ENCODE measurements around the gene IL3RA. TPM values are rescaled to one million over a fixed set of nuclear protein-coding genes. Genes with fewer than 3 reads are reported as not detected.

The IL3RA gene
- total and polyA plus RNA-seq, 2 of the 8 experiments (the other 6 are each of a cell fraction or from before 2014, with no cell fraction given), result 0.11 TPM; not detected in 1

DNA sequence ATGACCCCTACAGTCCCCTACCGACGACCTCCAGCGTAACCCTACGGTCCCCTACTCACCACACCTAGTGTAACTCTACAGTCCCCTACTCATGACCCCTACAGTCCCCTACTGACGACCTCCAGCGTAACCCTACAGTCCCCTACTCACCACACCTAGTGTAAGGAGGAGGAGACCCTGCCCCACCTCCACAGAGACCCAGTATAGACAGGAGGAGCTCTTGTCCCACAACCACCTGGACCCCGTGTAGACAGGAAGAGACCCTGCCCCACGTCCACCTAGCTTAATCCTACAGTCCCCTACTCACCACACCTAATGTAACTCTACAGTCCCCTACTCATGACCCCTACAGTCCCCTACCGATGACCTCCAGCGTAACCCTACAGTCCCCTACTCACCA is 41.0 kb upstream of the IL3RA start:
- 69% methylated on average over 10 of the region's 10 CpGs; no CpG with 5 or more reads in 1 of the 2 experiments for WGBS, 2 experiments (ENCODE audit: extremely low coverage in 1 of 2, insufficient coverage in 1 of 2, insufficient read length in 1 of 2, insufficient replicate concordance in 2 of 2, low coverage in 1 of 2, low lambda C conversion rate in 2 of 2, missing lambda C conversion rate in 1 of 2)
- Histone ChIP-seq H2BK120ac (replicated peaks; ENCODE audit: low read depth, low read length) (no peak overlapping the region), H3K18ac (ENCODE audit: extremely low read depth, low read length) (no peak overlapping the region), H3K27ac (ENCODE audit: low read depth, low read length) (no peak overlapping the region), H2AK5ac (ENCODE audit: low read depth, low read length) (no peak overlapping the region), H3K79me1 (ENCODE audit: low read depth, low read length) (no peaks in the 10 kb centered on the region), H3K27me3 (replicated peaks in 1 of 4; ENCODE audit: control insufficient read depth in 3 of 4, extremely low read depth in 1 of 4, insufficient read depth in 3 of 4, low read length in 3 of 4) (no peaks in the 10 kb centered on the region), H3K9ac (replicated peaks in 1 of 4; ENCODE audit: extremely low read depth in 1 of 4, low read depth in 3 of 4, low read length in 3 of 4) (no peak overlapping the region), H3K79me2 (ENCODE audit: control insufficient read depth in 1 of 2, insufficient read depth in 2 of 2, low read length in 2 of 2) (no peaks in the 10 kb centered on the region), H3K9me3 (ENCODE audit: insufficient read depth in 2 of 2, low read depth in 1 of 2, low read length in 1 of 2) (peaks cover 2 to 9% of the 10 kb centered on the region in 2 experiments; a peak in 3 of 4 replicates), H4K5ac (ENCODE audit: insufficient read length, low read depth, low read length) (no peak overlapping the region), H4K20me1 (replicated peaks in 1 of 2; ENCODE audit: control insufficient read depth in 1 of 2, insufficient read depth in 2 of 2, low read length in 2 of 2) (no peaks in the 10 kb centered on the region), H2BK12ac (ENCODE audit: low read depth, low read length) (no peak overlapping the region), H3K4me3 (ENCODE audit: extremely low read depth in 1 of 4, insufficient read depth in 2 of 4, low read depth in 3 of 4, low read length in 4 of 4) (no peak overlapping the region), H3K36me3 (ENCODE audit: control insufficient read depth in 2 of 4, insufficient read depth in 4 of 4, low read length in 3 of 4) (peaks cover 0 to 5% (median 2%) of the 10 kb centered on the region in 4 experiments; a peak in 3 of 8 replicates), H3K4me1 (replicated peaks in 1 of 4; ENCODE audit: control insufficient read depth in 3 of 4, insufficient read depth in 4 of 4, low read length in 3 of 4) (peaks cover 0 to 4% (median 1%) of the 10 kb centered on the region in 4 experiments; a peak in 3 of 7 replicates), H3K23ac (ENCODE audit: insufficient read length) (no peak overlapping the region), H2BK20ac (ENCODE audit: low read length) (no peak overlapping the region), H2BK5ac (ENCODE audit: low read depth, low read length) (no peak overlapping the region), H2BK15ac (ENCODE audit: low read length) (no peak overlapping the region), H3K4ac (replicated peaks; ENCODE audit: insufficient read length, low read depth, low read length) (no peak overlapping the region), H3K56ac (replicated peaks; ENCODE audit: insufficient read length, low read depth, low read length) (no peak overlapping the region), H2AFZ (ENCODE audit: low read length) (no peak overlapping the region), H4K91ac (replicated peaks; ENCODE audit: insufficient read length, low read length) (no peak overlapping the region), H4K8ac (ENCODE audit: extremely low read depth, insufficient read depth, low read length) (no peak overlapping the region), H3K14ac (ENCODE audit: insufficient read length) (no peak overlapping the region), H3K4me2 (ENCODE audit: insufficient read depth in 1 of 2, low read depth in 2 of 2, low read length in 2 of 2) (no peak overlapping the region), H3K23me2 (ENCODE audit: low read depth, low read length) (no peaks in the 10 kb centered on the region)
- TF ChIP-seq FOSL1 (IDR thresholded peaks at IDR 0.05; ENCODE audit: insufficient read depth, low read depth, low read length) (no peak), TEAD4 (IDR thresholded peaks at IDR 0.05; ENCODE audit: low read depth, low read length) (no peak), CHD1 (IDR thresholded peaks at IDR 0.05; ENCODE audit: low read depth, low read length) (no peak), CHD2 (IDR thresholded peaks at IDR 0.05; ENCODE audit: low read length) (no peak), BACH1 (IDR thresholded peaks at IDR 0.05; ENCODE audit: low read length) (no peak), CBX5 (IDR thresholded peaks at IDR 0.05; ENCODE audit: low read depth, low read length) (no peak), SAP30 (IDR thresholded peaks at IDR 0.05; ENCODE audit: insufficient read depth, insufficient replicate concordance, low read length) (no peak), JUN (IDR thresholded peaks at IDR 0.05; ENCODE audit: low read depth, low read length) (no peak)
- TF ChIP-seq, protein P1, sequence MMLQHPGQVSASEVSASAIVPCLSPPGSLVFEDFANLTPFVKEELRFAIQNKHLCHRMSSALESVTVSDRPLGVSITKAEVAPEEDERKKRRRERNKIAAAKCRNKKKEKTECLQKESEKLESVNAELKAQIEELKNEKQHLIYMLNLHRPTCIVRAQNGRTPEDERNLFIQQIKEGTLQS (IDR thresholded peaks at IDR 0.05; ENCODE audit: insufficient read depth, low read depth, low read length), result no peak
- TF ChIP-seq, protein P2, sequence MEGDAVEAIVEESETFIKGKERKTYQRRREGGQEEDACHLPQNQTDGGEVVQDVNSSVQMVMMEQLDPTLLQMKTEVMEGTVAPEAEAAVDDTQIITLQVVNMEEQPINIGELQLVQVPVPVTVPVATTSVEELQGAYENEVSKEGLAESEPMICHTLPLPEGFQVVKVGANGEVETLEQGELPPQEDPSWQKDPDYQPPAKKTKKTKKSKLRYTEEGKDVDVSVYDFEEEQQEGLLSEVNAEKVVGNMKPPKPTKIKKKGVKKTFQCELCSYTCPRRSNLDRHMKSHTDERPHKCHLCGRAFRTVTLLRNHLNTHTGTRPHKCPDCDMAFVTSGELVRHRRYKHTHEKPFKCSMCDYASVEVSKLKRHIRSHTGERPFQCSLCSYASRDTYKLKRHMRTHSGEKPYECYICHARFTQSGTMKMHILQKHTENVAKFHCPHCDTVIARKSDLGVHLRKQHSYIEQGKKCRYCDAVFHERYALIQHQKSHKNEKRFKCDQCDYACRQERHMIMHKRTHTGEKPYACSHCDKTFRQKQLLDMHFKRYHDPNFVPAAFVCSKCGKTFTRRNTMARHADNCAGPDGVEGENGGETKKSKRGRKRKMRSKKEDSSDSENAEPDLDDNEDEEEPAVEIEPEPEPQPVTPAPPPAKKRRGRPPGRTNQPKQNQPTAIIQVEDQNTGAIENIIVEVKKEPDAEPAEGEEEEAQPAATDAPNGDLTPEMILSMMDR (IDR thresholded peaks at IDR 0.05; ENCODE audit: control extremely low read depth in 1 of 3, insufficient read depth in 1 of 3, low read depth in 1 of 3, low read length in 3 of 3), result no peak
- FAIRE-seq (no peak), DNase-seq (ENCODE audit: low read depth in 1 of 2, low spot score in 2 of 2) (no peak)
- ChIA-PET CTCF (ENCODE audit: partially characterized antibody) (no interaction called here), POLR2A (ENCODE audit: partially characterized antibody) (no interaction called here)

All from H1 (cell line).